MM.1S (cell line): ENCODE results near the gene UBASH3A.
"Not testable (repeated sequence)": the region's sequence is repeated elsewhere in the genome, so short reads cannot be mapped to it uniquely, and the experiment has no call there.

Experiments used
- DNase-seq: peaks from one replicate; pipeline ENCODE4 v3.0.0-alpha.2; 2015
- H2AFZ ChIP-seq: fragments of 300-600 bp; sonication (generic); 2 replicates; pipeline ENCODE4 v1.6.0; 2016; ENCODE audit warnings: antibody characterized with exemption, low read length
- H3F3A ChIP-seq: fragments of 300-600 bp; sonication (generic); 2 replicates; pipeline ENCODE4 v1.6.1; 2016; ENCODE audit warnings: mild to moderate bottlenecking, antibody characterized with exemption, low read length, moderate library complexity, mixed read lengths; ENCODE audit not compliant: insufficient read depth
- H3K27ac ChIP-seq: fragments of 300-600 bp; sonication (generic); 2 replicates; pipeline ENCODE4 v1.5.1; 2016; ENCODE audit warnings: mild to moderate bottlenecking, low read length
- H3K27me3 ChIP-seq: fragments of 300-600 bp; sonication (generic); replicated peaks from 2 replicates; pipeline ENCODE4 v1.6.0; 2016; ENCODE audit warnings: low read length; ENCODE audit not compliant: insufficient read depth
- H3K36me3 ChIP-seq: fragments of 300-600 bp; sonication (generic); replicated peaks from 2 replicates; pipeline ENCODE4 v1.6.1; 2016; ENCODE audit warnings: mild to moderate bottlenecking, low read length, mixed read lengths; ENCODE audit not compliant: insufficient read depth
- H3K4me1 ChIP-seq: fragments of 300-600 bp; sonication (generic); 2 replicates; pipeline ENCODE4 v1.6.1; 2016; ENCODE audit warnings: low read length, mixed read lengths
- H3K4me2 ChIP-seq: fragments of 300-600 bp; sonication (generic); 2 replicates; pipeline ENCODE4 v1.6.0; 2016; ENCODE audit warnings: low read depth, low read length
- H3K4me3 ChIP-seq: fragments of 300-600 bp; sonication (generic); 2 replicates; pipeline ENCODE4 v1.5.1; 2016; ENCODE audit warnings: low read length, mixed read lengths
- H3K79me2 ChIP-seq: fragments of 300-600 bp; sonication (generic); 2 replicates; pipeline ENCODE4 v1.6.1; 2016; ENCODE audit warnings: mixed run types, low read length, mixed read lengths
- H3K9ac ChIP-seq: fragments of 300-600 bp; sonication (generic); 2 replicates; pipeline ENCODE4 v1.6.1; 2016; ENCODE audit warnings: low read length, mixed read lengths
- H3K9me2 ChIP-seq: fragments of 300-600 bp; sonication (generic); replicated peaks from 2 replicates; pipeline ENCODE4 v1.6.1; 2016; ENCODE audit warnings: mild to moderate bottlenecking, low read length, mixed read lengths; ENCODE audit not compliant: insufficient read depth
- H3K9me3 ChIP-seq: fragments of 300-600 bp; sonication (generic); replicated peaks from 2 replicates; pipeline ENCODE4 v1.6.1; 2016; ENCODE audit warnings: mild to moderate bottlenecking, low read length, mixed read lengths; ENCODE audit not compliant: insufficient read depth
- H4K20me1 ChIP-seq: fragments of 300-600 bp; sonication (generic); 2 replicates; pipeline ENCODE4 v1.6.1; 2016; ENCODE audit warnings: mild to moderate bottlenecking, low read length, moderate library complexity, mixed read lengths; ENCODE audit not compliant: insufficient read depth
- EZH2 ChIP-seq: fragments of 300-600 bp; sonication (generic); optimal IDR thresholded peaks from 2 replicates; pipeline ENCODE3; 2017; ENCODE audit warnings: low read depth, mild to moderate bottlenecking, antibody characterized with exemption, low read length, mixed read lengths
- EZH2phosphoT487 ChIP-seq: fragments of 300-600 bp; sonication (generic); IDR thresholded peaks from 2 replicates; pipeline ENCODE4 v1.6.1; 2018; ENCODE audit warnings: antibody characterized with exemption, low read length
- TF ChIP-seq, protein P1 (sequence below): fragments of 300-600 bp; sonication (generic); IDR thresholded peaks from 2 replicates; pipeline ENCODE4 v1.5.1; 2016; ENCODE audit warnings: antibody characterized with exemption, low read length, mixed read lengths

Gene UBASH3A

DNA sequence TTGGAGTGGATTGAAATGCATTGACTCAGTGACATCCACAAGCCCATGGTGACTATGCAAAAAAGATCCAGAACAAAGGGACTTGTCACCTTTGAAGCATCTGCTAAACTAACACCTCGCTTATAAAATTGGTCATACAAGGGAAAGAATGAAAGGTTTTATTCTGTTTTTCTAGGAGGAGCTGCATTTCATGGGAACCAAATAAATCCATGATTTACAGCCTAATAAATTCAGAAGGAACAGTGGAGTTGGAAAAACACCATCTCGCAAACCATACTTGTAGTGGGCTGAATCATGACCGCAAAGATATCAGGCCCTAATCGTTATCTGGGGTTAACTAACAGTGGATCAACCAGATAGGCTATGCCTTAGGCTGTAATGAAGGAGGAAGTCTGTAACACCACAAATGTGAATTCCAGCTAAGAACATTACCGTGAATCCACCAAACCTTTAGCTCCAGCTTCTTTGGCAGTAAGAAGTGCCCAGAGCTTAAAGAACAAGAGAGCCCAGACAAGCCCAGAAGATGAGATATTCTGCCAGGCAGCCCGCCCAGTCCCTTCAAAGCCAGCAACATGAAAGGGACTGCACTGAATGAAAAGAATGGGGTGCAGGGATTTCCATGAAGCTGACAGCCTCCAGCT lies 64.9 kb downstream of the UBASH3A start:
- H3K9me2 ChIP-seq: no peaks in the 10 kb centered on the region
- H2AFZ ChIP-seq: no peak overlapping the region
- H3K9me3 ChIP-seq: no peaks in the 10 kb centered on the region
- no peak overlapping the region for H3K4me3 ChIP-seq
- peaks cover 44% of the 10 kb centered on the region for H3K4me1 ChIP-seq
- peak overlapping the region; percentile 8 for H3K4me2 ChIP-seq
- H3K79me2 ChIP-seq: no peaks in the 10 kb centered on the region
- no peaks in the 10 kb centered on the region for H3K36me3 ChIP-seq
- H3K27ac ChIP-seq: peak overlapping the region; percentile 14; the same call in 1 of the 2 replicates
- H4K20me1 ChIP-seq: no peaks in the 10 kb centered on the region
- TF ChIP-seq EZH2 (no peak), EZH2phosphoT487 (no peak)
- TF ChIP-seq, protein P1, sequence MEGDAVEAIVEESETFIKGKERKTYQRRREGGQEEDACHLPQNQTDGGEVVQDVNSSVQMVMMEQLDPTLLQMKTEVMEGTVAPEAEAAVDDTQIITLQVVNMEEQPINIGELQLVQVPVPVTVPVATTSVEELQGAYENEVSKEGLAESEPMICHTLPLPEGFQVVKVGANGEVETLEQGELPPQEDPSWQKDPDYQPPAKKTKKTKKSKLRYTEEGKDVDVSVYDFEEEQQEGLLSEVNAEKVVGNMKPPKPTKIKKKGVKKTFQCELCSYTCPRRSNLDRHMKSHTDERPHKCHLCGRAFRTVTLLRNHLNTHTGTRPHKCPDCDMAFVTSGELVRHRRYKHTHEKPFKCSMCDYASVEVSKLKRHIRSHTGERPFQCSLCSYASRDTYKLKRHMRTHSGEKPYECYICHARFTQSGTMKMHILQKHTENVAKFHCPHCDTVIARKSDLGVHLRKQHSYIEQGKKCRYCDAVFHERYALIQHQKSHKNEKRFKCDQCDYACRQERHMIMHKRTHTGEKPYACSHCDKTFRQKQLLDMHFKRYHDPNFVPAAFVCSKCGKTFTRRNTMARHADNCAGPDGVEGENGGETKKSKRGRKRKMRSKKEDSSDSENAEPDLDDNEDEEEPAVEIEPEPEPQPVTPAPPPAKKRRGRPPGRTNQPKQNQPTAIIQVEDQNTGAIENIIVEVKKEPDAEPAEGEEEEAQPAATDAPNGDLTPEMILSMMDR: no peak
- H3F3A ChIP-seq: peaks cover 23% of the 10 kb centered on the region
- H3K9ac ChIP-seq: no peak overlapping the region
- no peak for DNase-seq
- peaks cover 34% of the 10 kb centered on the region for H3K27me3 ChIP-seq

DNA sequence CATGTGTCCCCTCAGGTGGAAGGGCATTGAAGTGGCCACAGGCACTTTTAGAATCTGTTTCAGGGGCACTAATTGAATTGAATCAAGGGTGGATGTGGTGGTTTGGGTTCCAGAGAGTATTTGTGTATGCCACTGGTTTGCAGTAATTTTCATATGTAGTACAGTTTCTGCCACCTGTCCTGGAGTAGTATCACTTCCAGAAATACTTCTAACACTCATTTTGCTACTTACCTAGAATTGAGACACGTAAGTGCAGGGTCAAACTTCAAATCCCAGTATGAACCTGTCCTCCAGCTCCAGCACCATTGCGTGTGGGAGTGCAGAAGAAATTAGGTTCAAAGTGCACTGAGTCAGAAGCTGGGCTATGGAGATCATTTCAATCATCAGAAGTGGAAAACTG lies 65.6 kb downstream of the UBASH3A start:
- H3K4me2 ChIP-seq: peak overlapping the region; percentile 8
- peaks cover 44% of the 10 kb centered on the region for H3K4me1 ChIP-seq
- H3F3A ChIP-seq: peaks cover 23% of the 10 kb centered on the region
- peak; percentile 45 for DNase-seq
- TF ChIP-seq EZH2phosphoT487 (no peak), EZH2 (no peak)
- TF ChIP-seq, protein P1: no peak
- peaks cover 39% of the 10 kb centered on the region for H3K27me3 ChIP-seq
- no peak overlapping the region for H2AFZ ChIP-seq
- H3K9me3 ChIP-seq: no peaks in the 10 kb centered on the region
- H3K9me2 ChIP-seq: no peaks in the 10 kb centered on the region
- peak overlapping the region; percentile 14; the same call in 1 of the 2 replicates for H3K27ac ChIP-seq
- H3K4me3 ChIP-seq: no peak overlapping the region
- no peak overlapping the region for H3K9ac ChIP-seq
- H3K79me2 ChIP-seq: no peaks in the 10 kb centered on the region
- no peaks in the 10 kb centered on the region for H4K20me1 ChIP-seq
- H3K36me3 ChIP-seq: no peaks in the 10 kb centered on the region

DNA sequence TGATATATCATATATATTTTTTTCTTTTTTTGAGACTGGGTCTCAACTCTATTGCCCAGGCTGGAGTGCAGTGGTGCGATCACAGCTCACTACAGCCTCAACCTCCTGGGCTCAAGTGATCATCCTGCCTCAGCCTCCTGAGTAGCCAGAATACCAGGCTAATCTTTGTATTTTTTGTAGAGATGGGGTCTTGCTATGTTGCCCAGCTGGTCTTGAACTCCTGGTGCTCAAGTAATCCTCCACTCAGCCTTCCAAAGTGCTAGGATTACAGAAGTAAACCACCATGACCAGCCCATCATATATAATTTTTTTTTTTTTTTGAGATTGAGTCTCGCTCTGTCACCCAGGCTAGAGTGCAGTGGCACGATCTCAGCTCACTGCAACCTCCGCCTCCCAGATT lies 66.0 kb downstream of the UBASH3A start:
- H2AFZ ChIP-seq, H3K27ac ChIP-seq, H3K9me2 ChIP-seq, H3K36me3 ChIP-seq, H3K9me3 ChIP-seq, H3K79me2 ChIP-seq, H4K20me1 ChIP-seq, H3K9ac ChIP-seq, H3K4me3 ChIP-seq, DNase-seq: not testable (repeated sequence)
- Histone ChIP-seq H3K27me3 (peaks cover 39% of the 10 kb centered on the region), H3K4me1 (peaks cover 44% of the 10 kb centered on the region), H3F3A (peaks cover 23% of the 10 kb centered on the region), H3K4me2 (peak overlapping the region; percentile 8; the same call in 1 of the 2 replicates)

DNA sequence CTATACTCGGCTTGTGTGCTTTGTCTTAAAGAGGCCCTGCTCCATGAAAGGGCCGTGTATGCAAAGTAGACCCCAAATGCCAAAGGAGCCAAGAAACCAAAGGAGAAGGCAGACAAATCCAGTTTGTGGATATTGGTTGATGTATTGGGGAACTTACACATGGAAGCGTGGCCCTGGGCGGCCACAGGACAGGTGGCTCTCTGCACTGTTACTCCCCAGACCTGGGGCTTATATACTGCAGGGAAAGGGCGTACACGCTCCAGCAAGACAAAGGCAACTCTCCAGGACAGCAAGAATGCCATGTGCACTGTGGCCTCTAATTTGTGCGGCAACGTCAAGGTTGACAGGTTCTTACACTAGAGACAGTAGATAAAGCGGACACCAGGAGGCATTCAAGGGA lies 67.5 kb downstream of the UBASH3A start:
- peaks cover 39% of the 10 kb centered on the region for H3K27me3 ChIP-seq
- no peak overlapping the region for H3K4me2 ChIP-seq
- H4K20me1 ChIP-seq: no peaks in the 10 kb centered on the region
- H3K9me3 ChIP-seq: no peaks in the 10 kb centered on the region
- H3K79me2 ChIP-seq: no peaks in the 10 kb centered on the region
- H3K4me3 ChIP-seq: no peak overlapping the region
- peaks cover 16% of the 10 kb centered on the region for H3F3A ChIP-seq
- H3K4me1 ChIP-seq: peaks cover 31% of the 10 kb centered on the region
- TF ChIP-seq, protein P1: no peak
- TF ChIP-seq EZH2: no peak
- no peak for TF ChIP-seq EZH2phosphoT487
- H3K27ac ChIP-seq: no peak overlapping the region
- H3K9ac ChIP-seq: no peak overlapping the region
- no peak overlapping the region for H2AFZ ChIP-seq
- no peak for DNase-seq
- no peaks in the 10 kb centered on the region for H3K9me2 ChIP-seq
- H3K36me3 ChIP-seq: no peaks in the 10 kb centered on the region
